HUDEP-2 (cell line): Measurements from ENCODE around the gene SHISAL1.
"Not testable (repeated sequence)": the region's sequence is repeated elsewhere in the genome, so short reads cannot be mapped to it uniquely, and the experiment has no call there.

Experiments used
- DNase-seq, 76 experiments: peaks; one replicate each; lab custom pipeline; 2025; ENCODE audit not compliant: unreplicated experiment in 76 of 76; lab: John Stamatoyannopoulos, UW

Gene SHISAL1

GRCh38 chr22:44305455-44305854, 7.3 kb downstream of the SHISAL1 start:
- DNase-seq: no peak

- no peak for DNase-seq
Observed at GRCh38 chr22:44304911-44305310, 7.8 kb downstream of the SHISAL1 start.

- no peak for DNase-seq
Observed at GRCh38 chr22:44304354-44304753, 8.4 kb downstream of the SHISAL1 start.

- not testable (repeated sequence) for DNase-seq
Observed at GRCh38 chr22:44302363-44302762, 10.4 kb downstream of the SHISAL1 start.

- DNase-seq: no peak
Observed at GRCh38 chr22:44301039-44301438, 11.7 kb downstream of the SHISAL1 start.

- no peak for DNase-seq
Observed at GRCh38 chr22:44299124-44299523, 13.6 kb downstream of the SHISAL1 start.

- no peak for DNase-seq
Observed at GRCh38 chr22:44298406-44299091, 14.2 kb downstream of the SHISAL1 start.

- DNase-seq: no peak
Observed at GRCh38 chr22:44297470-44298061, 15.2 kb downstream of the SHISAL1 start.

GRCh38 chr22:44295406-44295805, 17.3 kb downstream of the SHISAL1 start:
- no peak for DNase-seq

- no peak for DNase-seq
Observed at GRCh38 chr22:44293876-44294275, 18.9 kb downstream of the SHISAL1 start.

- DNase-seq: no peak
Observed at GRCh38 chr22:44293034-44293433, 19.7 kb downstream of the SHISAL1 start.

GRCh38 chr22:44292521-44292920, 20.2 kb downstream of the SHISAL1 start:
- DNase-seq: no peak

GRCh38 chr22:44291674-44292360, 20.9 kb downstream of the SHISAL1 start:
- no peak for DNase-seq

GRCh38 chr22:44291265-44291664, 21.5 kb downstream of the SHISAL1 start:
- DNase-seq: no peak

- DNase-seq: no peak
Observed at GRCh38 chr22:44289414-44290171, 23.2 kb downstream of the SHISAL1 start.

GRCh38 chr22:44288913-44289312, 23.8 kb downstream of the SHISAL1 start:
- no peak for DNase-seq

- DNase-seq: no peak
Observed at GRCh38 chr22:44287741-44288140, 25.0 kb downstream of the SHISAL1 start.

- no peak for DNase-seq
Observed at GRCh38 chr22:44287121-44287693, 25.5 kb downstream of the SHISAL1 start.

GRCh38 chr22:44286646-44287045, 26.1 kb downstream of the SHISAL1 start:
- DNase-seq: no peak

GRCh38 chr22:44284711-44285110, 28.0 kb downstream of the SHISAL1 start:
- DNase-seq: no peak
